Lung (tissue), 12 donors: ENCODE data around the gene LRRC27. TPM values are rescaled to one million over a fixed set of nuclear protein-coding genes. Genes with fewer than 3 reads are reported as not detected.

Experiments used
- ATAC-seq: fragments of 200-7000 bp; cut with Tn5 transposase; one replicate; pipeline ENCODE4 v1.9.1; 2020; ENCODE audit warnings: moderate number of reproducible peaks; ENCODE audit not compliant: insufficient read depth, low FRiP score
- DNase-seq, 3 donors: peaks; one replicate each; pipeline ENCODE4 v3.0.0-alpha.2; 2013 to 2017
- H3K27ac ChIP-seq, 2 donors: one replicate each; pipeline ENCODE4 v1.5.1; 2013; ENCODE audit warnings: mild to moderate bottlenecking in 2 of 2, moderate library complexity in 2 of 2, control low read depth in 1 of 2, inconsistent platforms in 1 of 2, low read depth in 1 of 2, low read length in 1 of 2
- H3K27me3 ChIP-seq, 3 donors: one replicate each; pipeline ENCODE4 v1.5.1; 2013; ENCODE audit warnings: low read length in 2 of 3; ENCODE audit not compliant: control insufficient read depth in 3 of 3, insufficient read depth in 3 of 3
- H3K36me3 ChIP-seq, 4 donors: one replicate each; pipeline ENCODE4 v1.5.1; 2013; ENCODE audit warnings: low read length in 4 of 4, mild to moderate bottlenecking in 1 of 4, moderate library complexity in 1 of 4; ENCODE audit not compliant: control insufficient read depth in 4 of 4, insufficient read depth in 4 of 4
- H3K4me1 ChIP-seq, 5 donors: one replicate each; pipeline ENCODE4 v1.5.1; 2013; ENCODE audit warnings: low read length in 5 of 5, mild to moderate bottlenecking in 2 of 5, moderate library complexity in 1 of 5; ENCODE audit not compliant: control insufficient read depth in 5 of 5, insufficient read depth in 5 of 5
- H3K4me3 ChIP-seq: one replicate; pipeline ENCODE4 v1.5.1; 2013; ENCODE audit warnings: mild to moderate bottlenecking, control low read depth, moderate library complexity
- H3K9ac ChIP-seq, 2 donors: one replicate each; pipeline ENCODE4 v1.5.1; 2013; ENCODE audit warnings: low read length in 2 of 2, control low read depth in 1 of 2; ENCODE audit not compliant: insufficient read depth in 1 of 2
- H3K9me3 ChIP-seq, 4 donors: one replicate each; pipeline ENCODE4 v1.5.1; 2013; ENCODE audit warnings: low read length in 3 of 4, mild to moderate bottlenecking in 1 of 4, moderate library complexity in 1 of 4; ENCODE audit not compliant: control insufficient read depth in 4 of 4, insufficient read depth in 3 of 4
- WGBS, 2 donors: extraction: QIAGEN DNeasy Blood & Tissue Kit; methylation state at CpG; one replicate each; pipeline ENCODE4 v1.1.7; 2013; 5-methylcytosine and 5-hydroxymethylcytosine counted together
- polyA plus RNA-seq, 2 donors: library from polyadenylated mRNA; stranded (reverse); fragments of 200-250 nt; gene quantifications; one replicate each; pipeline ENCODE4 v1.2.1, GENCODE V29; 2013
- total RNA-seq, 2 donors: library from RNA; depleted of rRNA in 1 of 2; stranded (reverse); fragments of >200 nt in 1 of 2; gene quantifications; one replicate each; pipeline ENCODE4 v1.2.1, GENCODE V29; 2014 to 2021
- TF ChIP-seq, protein P1 (sequence below): IDR thresholded peaks from 2 replicates; pipeline ENCODE4 v1.5.1; 2012; ENCODE audit warnings: mild to moderate bottlenecking; ENCODE audit errors: control extremely low read depth, extremely low read depth
- donor health status: control.
- donor health status: control.
- donor health status: Bipolar disorder and iron deficiency.
- donor health status: healthy.
- donor health status: DM: yes; HTN: yes; CAD: no.

The LRRC27 gene
- total and polyA plus RNA-seq, 4 donors, result 5.8 to 25.5 (median 17.2) TPM

DNA sequence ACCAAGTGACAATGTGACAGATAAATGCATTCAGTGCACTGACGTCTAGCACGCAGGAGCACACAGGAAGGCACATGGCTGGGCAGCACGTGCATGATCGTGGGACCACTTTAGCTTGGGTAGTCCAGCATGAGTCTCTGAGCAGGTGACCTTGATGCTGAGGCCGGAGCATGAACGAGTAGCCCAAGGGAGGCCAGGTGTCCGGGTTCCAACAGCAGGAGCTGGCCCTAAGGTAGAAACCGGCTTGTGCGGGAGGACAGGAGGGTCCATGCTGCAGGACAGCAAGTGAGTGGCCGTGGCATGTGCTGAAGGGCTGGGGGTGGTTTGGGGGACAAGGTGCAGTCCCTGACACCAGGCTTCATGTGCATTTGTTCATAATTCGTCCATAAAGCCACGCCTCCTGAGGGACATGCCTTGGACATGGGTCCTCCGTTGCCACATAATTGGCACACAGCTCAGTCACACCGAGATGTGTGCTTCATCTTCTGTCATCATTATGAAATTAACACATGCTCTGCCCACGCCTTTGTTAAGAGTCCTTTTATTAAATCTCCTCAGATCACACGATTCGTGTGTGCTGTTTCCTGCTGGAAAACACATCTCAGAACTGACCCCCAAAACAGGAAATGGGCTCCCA, 21.2 kb upstream of the LRRC27 start:
- Histone ChIP-seq H3K4me3 (no peak overlapping the region), H3K4me1 (peaks cover 0 to 14% (median 9%) of the 10 kb centered on the region in 5 donors), H3K9ac (no peak overlapping the region), H3K36me3 (no peaks in the 10 kb centered on the region), H3K27ac (no peak overlapping the region), H3K9me3 (peaks cover 0 to 2% (median 0%) of the 10 kb centered on the region in 4 donors), H3K27me3 (peaks cover 0 to 12% (median 8%) of the 10 kb centered on the region in 3 donors)
- TF ChIP-seq, protein P1, sequence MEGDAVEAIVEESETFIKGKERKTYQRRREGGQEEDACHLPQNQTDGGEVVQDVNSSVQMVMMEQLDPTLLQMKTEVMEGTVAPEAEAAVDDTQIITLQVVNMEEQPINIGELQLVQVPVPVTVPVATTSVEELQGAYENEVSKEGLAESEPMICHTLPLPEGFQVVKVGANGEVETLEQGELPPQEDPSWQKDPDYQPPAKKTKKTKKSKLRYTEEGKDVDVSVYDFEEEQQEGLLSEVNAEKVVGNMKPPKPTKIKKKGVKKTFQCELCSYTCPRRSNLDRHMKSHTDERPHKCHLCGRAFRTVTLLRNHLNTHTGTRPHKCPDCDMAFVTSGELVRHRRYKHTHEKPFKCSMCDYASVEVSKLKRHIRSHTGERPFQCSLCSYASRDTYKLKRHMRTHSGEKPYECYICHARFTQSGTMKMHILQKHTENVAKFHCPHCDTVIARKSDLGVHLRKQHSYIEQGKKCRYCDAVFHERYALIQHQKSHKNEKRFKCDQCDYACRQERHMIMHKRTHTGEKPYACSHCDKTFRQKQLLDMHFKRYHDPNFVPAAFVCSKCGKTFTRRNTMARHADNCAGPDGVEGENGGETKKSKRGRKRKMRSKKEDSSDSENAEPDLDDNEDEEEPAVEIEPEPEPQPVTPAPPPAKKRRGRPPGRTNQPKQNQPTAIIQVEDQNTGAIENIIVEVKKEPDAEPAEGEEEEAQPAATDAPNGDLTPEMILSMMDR, result no peak
- WGBS, 2 donors, result 78 to 88% methylated on average over 17 of the region's 17 CpGs
- ATAC-seq (no peak), DNase-seq (no peak)

DNA sequence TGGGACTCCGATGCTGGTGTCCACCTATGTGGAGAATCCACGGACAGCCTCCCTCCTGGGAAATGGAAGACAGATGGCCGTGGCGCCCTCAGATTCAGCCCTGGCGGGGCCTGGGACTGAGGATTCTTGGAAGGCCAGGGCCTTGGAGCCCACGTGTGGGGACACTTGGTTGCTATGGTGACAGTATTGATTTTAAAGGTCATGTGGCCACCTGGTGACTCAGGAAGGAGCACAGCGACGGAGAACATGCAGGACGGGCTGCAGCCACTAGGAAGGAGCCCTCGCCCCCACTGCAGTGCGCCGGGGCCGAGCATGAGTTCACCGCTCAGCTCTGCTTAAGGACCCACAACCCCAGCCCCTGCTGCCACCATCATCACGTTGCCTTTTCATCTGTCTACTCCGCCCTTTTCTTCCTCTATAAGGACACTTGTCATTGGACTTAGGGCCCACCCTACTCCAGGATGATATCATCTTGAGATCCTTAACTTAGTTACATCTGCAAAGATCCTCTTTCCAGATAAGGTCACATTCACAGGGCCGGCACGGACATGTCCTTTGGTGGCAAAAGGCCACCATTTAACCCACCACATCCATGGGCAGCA, 20.6 kb upstream of the LRRC27 start:
- TF ChIP-seq, protein P1, result no peak

DNA sequence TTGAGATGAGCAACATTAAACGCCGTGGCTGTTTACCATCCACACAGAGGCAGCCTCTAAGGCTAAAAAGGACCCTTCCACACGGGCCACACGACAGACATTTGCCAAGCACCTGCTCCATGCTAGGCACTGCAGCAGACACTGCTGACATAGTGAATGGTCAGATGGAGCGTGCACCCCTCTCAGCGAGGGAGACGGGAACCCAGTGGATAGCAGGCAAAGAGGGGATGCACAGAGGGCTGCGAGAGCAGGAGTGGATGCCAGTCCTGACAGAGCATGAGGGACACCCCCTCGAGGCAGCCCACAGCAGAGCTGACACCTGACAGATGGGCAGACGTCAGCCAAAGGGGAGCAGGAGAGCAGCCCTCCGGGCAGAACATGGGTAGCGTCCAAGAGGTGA, 18.7 kb upstream of the LRRC27 start:
- Histone ChIP-seq H3K9ac (no peak overlapping the region), H3K4me3 (no peak overlapping the region), H3K9me3 (peaks cover 0 to 2% (median 0%) of the 10 kb centered on the region in 4 donors), H3K36me3 (no peaks in the 10 kb centered on the region), H3K27me3 (peaks cover 0 to 9% (median 0%) of the 10 kb centered on the region in 3 donors), H3K4me1 (peaks cover 0 to 9% (median 5%) of the 10 kb centered on the region in 5 donors), H3K27ac (no peak overlapping the region)
- ATAC-seq (no peak), DNase-seq (peak in 1 of 3 donors; percentile 2)
- TF ChIP-seq, protein P1, result no peak
- 92 to 93% methylated on average over 12 of the region's 12 CpGs for WGBS, 2 donors

More for the DNA sequence above, 20.6 kb upstream of the LRRC27 start:
- H3K27me3 ChIP-seq, result peaks cover 0 to 12% (median 3%) of the 10 kb centered on the region in 3 donors
- DNase-seq (peak in 2 of 3 donors; percentile 33 to 40), ATAC-seq (no peak)
- H3K9ac ChIP-seq, result no peak overlapping the region
- no peaks in the 10 kb centered on the region for H3K36me3 ChIP-seq
- WGBS, 2 donors, result 74 to 81% methylated on average over 18 of the region's 18 CpGs
- no peak overlapping the region for H3K4me3 ChIP-seq
- H3K9me3 ChIP-seq, result peaks cover 0 to 2% (median 0%) of the 10 kb centered on the region in 4 donors
- no peak overlapping the region for H3K27ac ChIP-seq
- peaks cover 0 to 14% (median 9%) of the 10 kb centered on the region in 5 donors for H3K4me1 ChIP-seq
